ENCODE data around the gene UNC13C. TPM values are rescaled to one million over a fixed set of nuclear protein-coding genes. Genes with fewer than 3 reads are reported as not detected.
"Not testable (repeated sequence)": the region's sequence is repeated elsewhere in the genome, so short reads cannot be mapped to it uniquely, and the experiment has no call there.

UNC13C gene
- total RNA-seq, 2 donors from 2014 or later: 0.28 TPM; not detected in 1

- intact Hi-C loops (cut with DNase I, micrococcal nuclease): no loop called here
- ATAC-seq (no peak), DNase-seq (no peak)
Measured at GRCh38 chr15:54354341-54354740, 376.1 kb downstream of the UNC13C start.

GRCh38 chr15:54364961-54365360 lies 386.7 kb downstream of the UNC13C start:
- DNase-seq (no peak), ATAC-seq (no peak)
- intact Hi-C loops (cut with DNase I, micrococcal nuclease): no loop called here

DNA sequence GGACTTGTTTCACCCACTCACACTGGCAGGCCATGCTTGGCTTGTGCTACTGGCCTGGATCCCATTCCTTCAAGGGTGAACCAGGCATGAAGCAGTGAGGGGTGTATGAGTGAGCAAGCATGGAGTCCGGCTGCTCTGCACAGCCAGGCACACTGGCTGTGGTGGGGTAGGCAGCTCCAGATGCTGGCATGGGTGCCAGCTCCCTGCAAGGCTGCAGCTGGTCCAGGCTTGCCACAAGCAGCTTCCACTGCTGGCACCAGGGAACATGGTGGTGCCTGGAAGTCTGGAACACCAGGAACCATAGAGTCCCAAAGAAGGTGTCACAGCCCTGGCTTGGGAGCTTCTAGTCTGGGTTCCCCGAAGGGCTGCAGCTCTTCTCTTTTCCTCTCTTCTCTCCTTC lies 395.1 kb downstream of the UNC13C start:
- ATAC-seq (no peak), DNase-seq (no peak)
- intact Hi-C loops (cut with DNase I, micrococcal nuclease): no loop called here

GRCh38 chr15:54374184-54374952 lies 396.1 kb downstream of the UNC13C start:
- DNase-seq: no peak
- ATAC-seq: no peak
- intact Hi-C loops (cut with DNase I, micrococcal nuclease): no loop called here

GRCh38 chr15:54387799-54388198 lies 409.6 kb downstream of the UNC13C start:
- ATAC-seq (no peak), DNase-seq (no peak)
- intact Hi-C loops (cut with DNase I, micrococcal nuclease): no loop called here

DNA sequence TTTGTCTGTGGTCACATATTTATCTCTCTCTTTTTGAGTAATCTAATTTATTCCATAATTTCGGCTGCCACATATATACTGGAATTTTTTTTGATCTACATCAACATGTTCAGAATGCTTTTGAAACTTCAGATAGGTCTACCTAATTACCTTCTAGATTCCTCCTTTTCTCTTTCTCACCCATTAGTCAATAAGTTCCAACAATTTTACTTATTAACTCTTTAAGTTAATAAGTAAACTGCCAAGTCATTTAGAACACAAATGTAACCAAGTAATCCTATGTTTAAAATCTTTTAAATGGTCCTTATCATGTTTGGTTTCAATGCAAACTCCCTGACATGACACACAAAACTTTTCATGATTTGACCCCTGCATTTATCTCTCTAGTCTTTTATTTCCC lies 410.5 kb downstream of the UNC13C start:
- intact Hi-C loops (cut with DNase I, micrococcal nuclease): no loop called here
- DNase-seq: no peak
- ATAC-seq: no peak

DNA sequence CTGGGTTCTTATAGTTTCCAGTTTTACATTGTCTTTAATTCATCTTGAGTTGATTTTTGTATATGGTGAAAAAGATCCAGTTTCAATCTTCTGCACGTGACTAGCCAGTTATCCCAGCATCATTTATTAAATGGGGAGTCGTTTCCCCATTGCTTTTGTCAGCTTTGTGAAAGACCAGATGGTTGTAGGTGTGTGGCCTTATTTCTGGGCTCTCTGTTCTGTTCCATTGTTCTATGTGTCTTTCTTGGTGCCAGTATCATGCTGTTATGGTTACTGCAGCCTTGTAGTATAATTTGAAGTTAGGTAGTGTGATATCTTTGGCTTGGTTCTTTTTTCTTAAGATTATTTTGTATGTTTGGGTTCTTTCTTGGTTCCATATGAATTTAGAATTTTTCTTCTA lies 432.2 kb downstream of the UNC13C start:
- ATAC-seq (no peak), DNase-seq (no peak)
- intact Hi-C loops (cut with DNase I, micrococcal nuclease): no loop called here

DNA sequence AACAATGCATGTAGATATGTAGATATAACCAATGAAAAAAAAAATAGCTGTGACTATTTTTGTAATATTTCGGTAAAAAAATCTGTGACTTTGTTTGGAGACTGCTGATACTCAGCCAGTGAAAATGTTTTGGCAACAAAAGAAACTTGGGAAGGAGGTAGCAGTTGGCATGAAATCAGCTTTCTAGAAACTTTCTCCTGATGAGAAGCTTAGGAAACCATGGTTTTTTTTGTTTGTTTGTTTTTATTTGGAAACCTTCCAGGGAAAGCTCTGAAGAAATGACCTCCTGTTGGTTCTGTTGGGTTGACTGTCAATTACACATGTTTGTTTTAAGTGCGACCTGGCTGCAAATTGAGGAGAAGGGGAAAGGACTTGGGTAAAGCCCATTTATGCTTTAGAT lies 445.9 kb downstream of the UNC13C start:
- intact Hi-C loops (cut with DNase I, micrococcal nuclease): no loop called here
- no peak for DNase-seq
- ATAC-seq: no peak

- ATAC-seq (no peak), DNase-seq (no peak)
- intact Hi-C loops (cut with DNase I, micrococcal nuclease): no loop called here
Measured at GRCh38 chr15:54428596-54428995, 450.4 kb downstream of the UNC13C start.

DNA sequence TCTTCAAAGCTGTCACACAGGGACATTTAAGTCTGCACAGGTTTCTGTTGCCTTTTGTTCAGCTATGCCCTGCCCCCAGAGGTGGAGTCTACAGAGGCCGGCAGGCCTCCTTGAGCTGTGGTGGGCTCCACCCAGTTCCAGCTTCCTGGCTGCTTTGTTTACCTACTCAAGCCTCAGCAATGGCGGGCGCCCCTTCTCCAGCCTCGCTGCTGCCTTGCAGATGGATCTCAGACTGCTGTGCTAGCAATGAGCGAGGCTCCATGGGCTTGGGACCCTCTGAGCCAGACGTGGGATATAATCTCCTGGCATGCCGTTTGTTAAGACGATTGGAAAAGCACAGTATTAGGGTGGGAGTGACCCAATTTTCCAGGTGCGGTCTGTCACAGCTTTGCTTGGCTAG lies 472.0 kb downstream of the UNC13C start:
- ATAC-seq; DNase-seq; intact Hi-C loops (cut with DNase I, micrococcal nuclease): not testable (repeated sequence)

GRCh38 chr15:54456413-54456812 lies 478.2 kb downstream of the UNC13C start:
- no peak for ATAC-seq
- no peak for DNase-seq
- intact Hi-C loops (cut with DNase I, micrococcal nuclease): no loop called here

GRCh38 chr15:54462511-54462913 lies 484.3 kb downstream of the UNC13C start:
- no peak for DNase-seq
- ATAC-seq: no peak
- intact Hi-C loops (cut with DNase I, micrococcal nuclease): no loop called here

DNA sequence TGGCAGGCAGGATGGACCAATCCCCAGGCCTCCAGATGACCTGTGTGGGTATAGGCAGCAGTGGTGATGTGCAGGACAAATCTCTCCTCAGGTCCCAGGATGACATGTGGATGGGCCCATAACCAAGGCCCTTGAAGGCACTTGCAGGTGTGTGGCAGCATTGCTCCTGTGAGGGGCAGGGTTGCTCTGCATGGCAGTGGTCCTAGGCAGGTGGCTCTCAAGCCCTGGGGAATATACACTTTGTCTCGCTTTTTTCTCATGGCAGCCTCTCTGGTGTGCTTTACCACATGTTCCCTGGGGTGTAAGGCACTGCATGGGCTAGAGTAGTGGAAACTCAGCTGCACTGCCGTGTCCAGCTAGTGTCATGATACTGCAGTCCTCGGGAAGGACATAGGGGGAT lies 503.6 kb downstream of the UNC13C start:
- no peak for DNase-seq
- intact Hi-C loops (cut with DNase I, micrococcal nuclease): no loop called here
- ATAC-seq: no peak

DNA sequence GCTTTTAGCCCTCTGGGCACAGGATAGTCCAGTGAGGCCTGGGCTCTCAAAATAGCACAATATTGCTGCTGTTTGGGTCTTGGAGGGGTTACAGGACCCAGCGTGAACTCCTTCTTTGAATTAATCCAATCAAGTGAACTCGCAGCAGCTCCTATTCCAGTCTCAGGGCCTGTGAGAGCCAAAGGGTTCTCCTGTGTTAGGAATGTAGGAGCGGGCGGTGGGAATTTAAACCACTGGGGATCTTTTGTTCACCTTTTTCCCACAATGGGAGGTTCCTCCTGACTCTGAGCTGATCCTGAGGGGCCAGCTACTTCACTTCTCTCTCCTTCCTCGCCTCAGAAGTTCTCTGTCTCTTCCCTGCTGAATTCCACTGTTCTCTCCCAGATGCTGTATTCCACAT lies 504.0 kb downstream of the UNC13C start:
- DNase-seq (no peak), ATAC-seq (no peak)
- intact Hi-C loops (cut with DNase I, micrococcal nuclease): no loop called here

DNA sequence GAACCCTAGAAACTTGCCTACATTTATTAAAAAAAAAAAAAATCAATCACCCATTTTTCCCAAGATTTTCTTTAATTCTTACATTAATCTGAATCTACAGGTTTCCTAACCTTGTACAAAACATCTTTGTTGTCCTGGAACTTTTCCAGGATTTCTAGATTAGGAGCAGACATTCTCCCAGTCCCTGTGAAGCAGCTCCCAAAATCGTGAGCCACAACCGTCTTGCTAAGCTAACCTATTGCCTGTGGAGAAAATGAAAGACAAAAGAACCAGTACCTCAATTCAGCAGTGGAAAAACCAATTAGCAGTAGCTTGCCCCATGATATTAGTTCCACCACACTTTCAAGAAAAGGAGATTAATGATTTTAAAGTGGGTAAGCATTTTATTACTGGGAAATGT lies 522.1 kb downstream of the UNC13C start:
- intact Hi-C loops (cut with DNase I, micrococcal nuclease): no loop called here
- ATAC-seq (no peak), DNase-seq (no peak)

DNA sequence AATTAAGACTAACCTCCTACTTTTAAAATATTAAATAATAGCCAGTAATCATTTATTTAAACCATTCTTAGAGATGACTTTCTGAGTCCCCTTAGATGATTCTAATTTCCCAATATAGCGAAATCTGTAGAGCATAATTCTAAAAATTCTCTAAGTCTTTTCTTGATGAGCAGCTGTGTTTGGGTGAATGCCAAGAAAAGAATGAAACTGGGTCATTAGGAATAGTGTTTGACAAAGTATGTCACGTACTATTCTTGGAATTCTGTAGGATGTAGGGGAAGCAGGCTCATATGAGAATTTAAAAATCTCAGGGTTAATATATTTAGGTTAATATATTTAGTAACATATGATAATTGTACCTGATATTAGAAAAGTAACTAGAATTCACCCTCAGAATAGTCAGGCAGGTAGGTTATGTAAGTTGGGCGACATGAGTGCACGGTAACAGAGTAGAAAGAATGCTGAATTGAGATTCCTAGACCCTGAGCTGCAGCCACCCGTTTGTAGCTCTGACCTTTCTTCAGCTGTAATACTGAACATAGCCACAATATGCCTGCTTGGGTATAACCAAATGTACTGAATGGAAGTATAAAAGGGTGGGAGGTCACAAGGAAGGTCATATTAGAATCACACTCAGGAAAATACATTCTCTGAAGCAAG lies 524.3 kb downstream of the UNC13C start:
- ATAC-seq: no peak
- no peak for DNase-seq
- intact Hi-C loops (cut with DNase I, micrococcal nuclease): no loop called here

- DNase-seq: no peak
- intact Hi-C loops (cut with DNase I, micrococcal nuclease): no loop called here
- no peak for ATAC-seq
Measured at GRCh38 chr15:54504695-54505094, 526.5 kb downstream of the UNC13C start.

DNA sequence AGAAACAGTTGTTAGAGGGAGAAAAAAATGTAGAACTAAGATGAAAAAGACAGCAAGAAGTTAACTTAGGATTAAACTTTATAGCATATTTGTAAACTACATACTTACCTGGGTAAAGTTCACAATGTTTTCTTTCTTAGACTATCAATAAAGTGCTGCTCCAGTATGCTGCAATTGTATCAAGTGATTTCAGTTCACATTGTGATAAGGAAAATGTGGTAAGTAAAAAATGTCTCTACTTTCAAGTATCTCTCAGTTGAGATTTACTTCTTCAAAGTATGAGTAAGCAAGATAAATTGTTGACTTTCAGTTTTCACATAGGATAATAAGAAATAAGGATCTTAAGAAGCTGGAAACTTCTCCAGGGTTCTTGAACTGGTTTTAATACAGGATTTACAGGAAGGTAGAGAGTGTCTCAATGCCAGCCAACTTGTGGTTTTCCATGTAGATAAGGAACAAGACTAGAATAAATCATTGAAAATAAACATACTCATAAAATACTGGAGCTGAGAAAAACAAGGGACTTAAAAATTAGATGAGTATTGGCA lies 528.8 kb downstream of the UNC13C start:
- intact Hi-C loops (cut with DNase I, micrococcal nuclease): no loop called here
- DNase-seq (no peak), ATAC-seq (no peak)

GRCh38 chr15:54514601-54515000 lies 536.4 kb downstream of the UNC13C start:
- intact Hi-C loops (cut with DNase I, micrococcal nuclease): no loop called here
- DNase-seq (no peak), ATAC-seq (no peak)

All from left colon (tissue), 2 donors.